GM13977 (cell line): Measurements from ENCODE around the gene EIF5A.
A peak's percentile ranks its signal among the peaks of the same experiment; 100 is the strongest.

Experiments used
- DNase-seq: peaks from one replicate; pipeline ENCODE4 v3.0.0; 2012; ENCODE audit warnings: low spot score
- in situ Hi-C: fragments of 300-500 bp; cut with MboI; formaldehyde crosslinking; loops from one replicate; pipeline ENCODE4 v1.12.0; 2022; ENCODE audit warnings: low sequenced_read_pairs, low pct_unique_long_range_greater_than_20kb, mixed read lengths, inconsistent platforms; ENCODE audit not compliant: unreplicated experiment
- TF ChIP-seq, protein P1 (sequence below): IDR thresholded peaks from 2 replicates; pipeline ENCODE4 v1.5.1; 2012; ENCODE audit warnings: mild to moderate bottlenecking, control low read depth; ENCODE audit not compliant: insufficient read depth; ENCODE audit errors: extremely low read depth, missing control alignments

EIF5A gene

DNA sequence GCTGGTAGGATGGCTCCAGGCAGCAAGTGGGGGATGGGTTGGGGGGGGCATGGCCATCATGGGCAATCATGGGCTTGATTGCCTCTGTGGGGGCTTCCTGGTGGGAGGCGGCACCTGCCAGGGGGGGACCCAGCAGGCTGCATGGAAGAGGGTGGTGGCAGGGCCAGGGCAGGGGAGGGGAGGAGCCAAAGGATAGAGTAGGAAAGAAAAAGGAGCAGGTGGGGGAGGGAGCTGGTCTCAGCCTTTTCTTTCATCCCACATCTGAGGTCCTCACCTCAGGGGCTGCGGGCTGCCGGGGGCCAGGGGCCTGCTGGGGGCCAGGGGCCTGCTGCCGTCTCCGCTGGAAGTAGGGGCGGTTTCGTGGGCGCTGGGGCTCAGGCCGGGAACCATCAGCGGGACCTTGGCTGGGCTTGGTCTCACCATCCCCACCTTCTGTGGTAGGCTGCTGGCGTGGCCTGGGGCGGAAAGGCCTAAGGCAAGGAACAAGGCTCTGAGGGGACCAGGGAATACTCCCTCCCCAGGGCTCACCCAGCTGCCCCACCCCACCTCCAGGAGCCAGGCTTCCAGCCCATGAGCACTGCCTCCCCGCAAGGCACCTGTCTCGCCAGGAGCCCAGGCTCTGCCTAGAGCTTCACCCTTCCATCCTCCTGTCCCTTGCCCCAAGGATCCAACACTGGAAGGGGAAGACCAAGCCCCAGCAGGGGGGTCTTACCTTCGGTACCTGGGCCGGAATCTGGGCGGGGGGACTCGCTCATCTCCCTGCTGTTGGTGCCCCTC, 18.0 kb upstream of the EIF5A start:
- peak; percentile 16 for DNase-seq
- in situ Hi-C loops: loop anchor here (10.0 kb wide), 1 partner anchor 235 kb away; no protein-coding TSS in a partner anchor
- TF ChIP-seq, protein P1, sequence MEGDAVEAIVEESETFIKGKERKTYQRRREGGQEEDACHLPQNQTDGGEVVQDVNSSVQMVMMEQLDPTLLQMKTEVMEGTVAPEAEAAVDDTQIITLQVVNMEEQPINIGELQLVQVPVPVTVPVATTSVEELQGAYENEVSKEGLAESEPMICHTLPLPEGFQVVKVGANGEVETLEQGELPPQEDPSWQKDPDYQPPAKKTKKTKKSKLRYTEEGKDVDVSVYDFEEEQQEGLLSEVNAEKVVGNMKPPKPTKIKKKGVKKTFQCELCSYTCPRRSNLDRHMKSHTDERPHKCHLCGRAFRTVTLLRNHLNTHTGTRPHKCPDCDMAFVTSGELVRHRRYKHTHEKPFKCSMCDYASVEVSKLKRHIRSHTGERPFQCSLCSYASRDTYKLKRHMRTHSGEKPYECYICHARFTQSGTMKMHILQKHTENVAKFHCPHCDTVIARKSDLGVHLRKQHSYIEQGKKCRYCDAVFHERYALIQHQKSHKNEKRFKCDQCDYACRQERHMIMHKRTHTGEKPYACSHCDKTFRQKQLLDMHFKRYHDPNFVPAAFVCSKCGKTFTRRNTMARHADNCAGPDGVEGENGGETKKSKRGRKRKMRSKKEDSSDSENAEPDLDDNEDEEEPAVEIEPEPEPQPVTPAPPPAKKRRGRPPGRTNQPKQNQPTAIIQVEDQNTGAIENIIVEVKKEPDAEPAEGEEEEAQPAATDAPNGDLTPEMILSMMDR: no peak

DNA sequence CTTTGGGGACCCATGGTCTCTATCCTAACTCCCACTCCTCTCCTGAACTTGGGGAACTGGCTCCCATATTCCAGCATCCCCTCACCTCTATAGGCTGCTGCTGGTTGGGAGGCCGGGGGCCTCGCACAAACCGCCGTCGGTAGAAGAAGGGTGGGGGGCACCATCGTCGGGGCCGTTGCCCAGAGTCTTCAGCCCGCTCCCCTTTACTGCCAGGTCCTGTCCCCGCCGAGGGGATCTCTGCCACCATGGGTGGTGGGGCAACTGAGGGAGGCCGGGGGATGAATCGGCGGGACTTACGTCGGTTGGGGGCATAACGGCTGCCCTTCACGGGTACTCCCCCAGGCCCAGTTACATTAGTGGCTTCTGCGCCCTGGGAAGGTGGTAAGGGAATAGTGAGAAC, 17.3 kb upstream of the EIF5A start:
- no peak for DNase-seq
- in situ Hi-C loops: loop anchor here (10.0 kb wide), 1 partner anchor 235 kb away; no protein-coding TSS in a partner anchor
- TF ChIP-seq, protein P1: no peak

DNA sequence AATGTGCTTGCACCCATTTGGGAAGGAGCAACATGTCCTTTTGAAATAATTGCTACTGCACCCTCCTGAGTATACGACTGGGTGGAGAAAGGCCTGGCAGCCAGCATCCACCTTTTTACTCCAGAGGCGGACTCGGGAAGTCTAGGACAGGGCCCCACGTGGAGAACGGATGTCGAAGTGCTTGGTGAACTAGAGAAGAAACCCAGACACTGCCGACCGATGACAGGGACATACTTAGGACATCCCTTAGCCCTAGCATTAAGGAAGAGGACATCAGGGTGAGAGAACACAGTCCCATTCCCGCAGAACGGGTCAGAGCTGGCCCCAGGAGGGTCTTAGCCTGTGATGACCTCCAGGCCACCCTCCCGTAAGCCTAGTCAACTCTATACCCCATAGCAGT, 16.7 kb upstream of the EIF5A start:
- DNase-seq: peak; percentile 12
- in situ Hi-C loops: loop anchor here (10.0 kb wide), 1 partner anchor 236 kb away; no protein-coding TSS in a partner anchor
- TF ChIP-seq, protein P1: no peak

DNA sequence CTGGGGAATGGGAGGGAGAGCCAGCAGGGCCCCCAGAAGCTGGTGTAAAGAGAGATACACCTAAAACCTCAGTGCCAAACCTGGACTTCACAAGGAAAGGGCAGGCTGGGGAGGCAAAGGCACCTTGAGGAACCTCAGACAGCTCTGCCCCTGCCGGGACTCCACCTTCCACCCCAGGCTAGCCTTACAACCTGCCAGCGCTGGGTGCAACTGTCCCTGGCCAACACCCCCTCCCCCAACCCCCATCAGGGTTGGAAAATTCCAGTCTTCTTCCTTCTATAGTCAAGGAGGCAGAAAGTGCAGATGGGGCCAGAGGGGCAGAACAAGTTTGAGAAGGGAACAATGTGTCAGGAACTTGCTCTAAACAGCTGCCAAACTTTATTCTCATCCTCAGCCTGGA, 15.2 kb upstream of the EIF5A start:
- in situ Hi-C loops: loop anchor here (10.0 kb wide), 1 partner anchor 237 kb away; no protein-coding TSS in a partner anchor
- no peak for DNase-seq
- TF ChIP-seq, protein P1: no peak

DNA sequence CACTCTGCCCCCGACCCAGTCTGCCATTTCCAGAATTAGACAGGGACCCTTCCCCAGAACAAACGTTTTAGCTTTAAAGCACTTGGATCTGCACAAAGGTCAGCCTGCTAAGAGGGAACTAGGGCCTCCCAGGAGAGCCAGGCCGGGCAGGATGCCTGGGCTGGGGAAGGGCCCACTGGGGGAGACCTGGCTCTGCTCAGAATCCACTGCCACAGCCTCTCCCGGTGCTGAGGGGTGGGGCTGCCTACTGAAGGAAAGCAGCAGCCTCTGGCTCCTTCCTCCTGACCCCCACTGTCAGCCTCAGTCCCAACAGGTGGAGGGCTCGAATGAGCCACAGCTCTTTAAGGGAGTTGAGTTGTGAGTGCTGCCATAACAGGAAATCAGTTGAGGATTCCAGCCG, 14.7 kb upstream of the EIF5A start:
- peak; percentile 31 for DNase-seq
- TF ChIP-seq, protein P1: no peak
- in situ Hi-C loops: loop anchor here (10.0 kb wide), 1 partner anchor 238 kb away; no protein-coding TSS in a partner anchor

DNA sequence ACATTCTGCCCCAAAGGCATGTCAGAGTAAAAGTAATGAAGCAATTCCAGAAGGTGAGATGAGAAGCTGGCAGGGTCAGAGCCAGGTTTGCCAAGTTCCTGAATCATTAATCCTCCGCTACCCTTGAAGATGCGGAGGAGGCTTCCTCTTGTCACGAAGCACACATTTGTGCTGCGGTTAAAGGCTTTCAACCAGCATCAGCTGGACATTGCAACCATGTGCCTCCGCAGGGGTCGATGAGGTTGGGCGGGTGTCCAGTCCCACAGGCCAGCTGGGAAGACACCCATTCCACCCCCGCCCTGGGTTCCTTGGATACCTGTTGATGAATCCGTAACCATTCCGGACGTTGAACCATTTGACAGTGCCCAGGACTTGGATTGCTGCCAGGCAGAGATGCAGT, 14.3 kb upstream of the EIF5A start:
- TF ChIP-seq, protein P1: no peak
- in situ Hi-C loops: loop anchor here (10.0 kb wide), 1 partner anchor 238 kb away; no protein-coding TSS in a partner anchor
- no peak for DNase-seq
